Myocyte (in vitro differentiated cells): Measurements from ENCODE around the gene ZNF366. TPM values are rescaled to one million over a fixed set of nuclear protein-coding genes. Genes with fewer than 3 reads are reported as not detected.

Experiments used
- DNase-seq: peaks from one replicate; pipeline ENCODE4 v3.0.0-alpha.2; 2012; ENCODE audit warnings: low read depth
- polyA plus RNA-seq: library from polyadenylated mRNA; unstranded; fragments of >200 nt; gene quantifications from one replicate; pipeline ENCODE4 v1.2.1, GENCODE V29; 2012; ENCODE audit warnings: missing spikeins
- total RNA-seq: library from RNA; depleted of rRNA; stranded (reverse); fragments of >200 nt; gene quantifications from 2 replicates; pipeline ENCODE4 v1.2.3, GENCODE V29; 2014

The ZNF366 gene, protein sequence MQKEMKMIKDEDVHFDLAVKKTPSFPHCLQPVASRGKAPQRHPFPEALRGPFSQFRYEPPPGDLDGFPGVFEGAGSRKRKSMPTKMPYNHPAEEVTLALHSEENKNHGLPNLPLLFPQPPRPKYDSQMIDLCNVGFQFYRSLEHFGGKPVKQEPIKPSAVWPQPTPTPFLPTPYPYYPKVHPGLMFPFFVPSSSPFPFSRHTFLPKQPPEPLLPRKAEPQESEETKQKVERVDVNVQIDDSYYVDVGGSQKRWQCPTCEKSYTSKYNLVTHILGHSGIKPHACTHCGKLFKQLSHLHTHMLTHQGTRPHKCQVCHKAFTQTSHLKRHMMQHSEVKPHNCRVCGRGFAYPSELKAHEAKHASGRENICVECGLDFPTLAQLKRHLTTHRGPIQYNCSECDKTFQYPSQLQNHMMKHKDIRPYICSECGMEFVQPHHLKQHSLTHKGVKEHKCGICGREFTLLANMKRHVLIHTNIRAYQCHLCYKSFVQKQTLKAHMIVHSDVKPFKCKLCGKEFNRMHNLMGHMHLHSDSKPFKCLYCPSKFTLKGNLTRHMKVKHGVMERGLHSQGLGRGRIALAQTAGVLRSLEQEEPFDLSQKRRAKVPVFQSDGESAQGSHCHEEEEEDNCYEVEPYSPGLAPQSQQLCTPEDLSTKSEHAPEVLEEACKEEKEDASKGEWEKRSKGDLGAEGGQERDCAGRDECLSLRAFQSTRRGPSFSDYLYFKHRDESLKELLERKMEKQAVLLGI
- total RNA-seq = 0.31 and 1.4 TPM in 2 replicates
- polyA plus RNA-seq = 0.43 TPM

GRCh38 chr5:72507231-72507906 lies at the start of gene ZNF366:
ZNF366 (minus strand) TSS chr5:72507410; CDS start chr5:72461496, 45,914 bp downstream.
- no peak for DNase-seq

GRCh38 chr5:72556351-72557166 lies 49.3 kb upstream of the ZNF366 start:
- DNase-seq = peak; percentile 88

DNA sequence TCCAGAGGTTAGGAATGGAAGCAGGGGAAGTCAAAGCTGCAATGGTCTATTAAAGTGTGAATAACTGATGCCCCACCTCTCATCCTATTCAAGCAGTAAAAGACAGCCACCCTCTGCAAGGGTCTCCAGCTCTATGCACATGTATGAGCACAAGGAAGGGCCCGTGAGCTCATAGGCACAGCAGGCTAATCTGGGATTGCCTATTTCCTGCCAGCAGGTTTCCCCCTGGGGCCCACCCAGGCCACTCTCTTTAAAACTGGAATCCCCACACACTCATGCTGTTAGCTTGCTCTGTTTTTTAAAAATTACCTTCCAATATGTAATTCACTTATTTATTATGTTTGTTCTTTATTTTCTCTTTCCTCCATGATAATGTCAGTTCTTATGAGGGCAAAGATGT lies 48.7 kb upstream of the ZNF366 start:
- peak; percentile 13 for DNase-seq

DNA sequence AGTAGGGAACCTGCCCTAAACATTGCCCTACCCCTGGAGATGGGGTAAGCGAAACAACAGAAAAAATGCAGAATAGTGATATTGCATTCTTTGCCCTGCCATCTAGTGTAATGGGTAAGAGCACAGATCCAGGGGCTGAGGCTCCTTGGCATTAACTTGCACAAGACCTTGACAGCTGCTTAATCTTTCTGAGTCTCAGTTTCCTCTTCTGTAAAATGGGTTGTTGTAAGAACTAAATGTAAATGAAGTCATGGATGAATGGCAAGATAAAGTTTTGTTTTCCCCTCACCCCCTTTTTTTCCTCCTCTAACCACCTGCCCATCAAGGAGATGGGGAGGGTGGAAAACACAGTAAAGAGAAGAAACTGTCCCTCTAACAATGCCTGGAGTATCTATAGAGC lies 47.7 kb upstream of the ZNF366 start:
- DNase-seq = no peak

- peak; percentile 62 for DNase-seq
Measured at GRCh38 chr5:72552041-72552557, 44.9 kb upstream of the ZNF366 start.

GRCh38 chr5:72550595-72550994 lies 43.4 kb upstream of the ZNF366 start:
- no peak for DNase-seq

DNA sequence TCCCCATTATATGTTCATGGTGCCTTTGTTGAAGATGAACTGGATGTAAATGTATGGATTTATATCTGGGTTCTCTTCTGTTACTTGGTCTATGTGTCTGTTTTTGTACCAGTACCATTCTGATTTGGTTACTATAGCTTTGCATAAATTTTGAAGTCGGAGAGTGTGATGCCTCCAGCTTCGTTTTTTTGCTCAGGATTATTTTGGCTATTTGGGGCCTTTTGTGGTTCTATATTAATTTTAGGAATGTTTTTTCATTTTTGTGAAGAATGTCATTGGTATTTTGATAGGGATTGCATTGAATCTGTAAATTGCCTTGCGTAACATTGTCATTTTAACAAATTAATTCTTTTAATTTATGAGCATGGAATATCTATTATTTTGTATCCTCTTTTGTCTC lies 36.6 kb upstream of the ZNF366 start:
- DNase-seq = no peak

- peak; percentile 86 for DNase-seq
Measured at GRCh38 chr5:72543365-72543764, 36.2 kb upstream of the ZNF366 start.

DNA sequence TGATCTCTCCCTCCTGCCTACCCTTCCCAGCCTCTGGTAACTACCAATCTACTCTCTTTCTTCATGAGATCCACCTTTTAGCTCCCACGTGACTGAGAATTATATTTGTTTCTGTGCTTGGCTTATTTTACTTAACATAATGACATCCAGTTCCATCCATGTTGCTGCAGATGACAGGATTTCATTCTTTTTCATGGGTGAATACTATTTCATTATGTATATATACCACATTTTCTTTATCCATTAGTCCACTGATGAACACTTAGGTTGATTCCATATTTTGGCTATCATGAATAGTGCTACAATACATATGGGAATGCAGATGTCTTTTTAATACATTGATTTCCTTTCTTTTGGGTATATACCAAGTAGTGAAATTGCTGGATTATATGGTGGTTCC lies 35.5 kb upstream of the ZNF366 start:
- no peak for DNase-seq

DNA sequence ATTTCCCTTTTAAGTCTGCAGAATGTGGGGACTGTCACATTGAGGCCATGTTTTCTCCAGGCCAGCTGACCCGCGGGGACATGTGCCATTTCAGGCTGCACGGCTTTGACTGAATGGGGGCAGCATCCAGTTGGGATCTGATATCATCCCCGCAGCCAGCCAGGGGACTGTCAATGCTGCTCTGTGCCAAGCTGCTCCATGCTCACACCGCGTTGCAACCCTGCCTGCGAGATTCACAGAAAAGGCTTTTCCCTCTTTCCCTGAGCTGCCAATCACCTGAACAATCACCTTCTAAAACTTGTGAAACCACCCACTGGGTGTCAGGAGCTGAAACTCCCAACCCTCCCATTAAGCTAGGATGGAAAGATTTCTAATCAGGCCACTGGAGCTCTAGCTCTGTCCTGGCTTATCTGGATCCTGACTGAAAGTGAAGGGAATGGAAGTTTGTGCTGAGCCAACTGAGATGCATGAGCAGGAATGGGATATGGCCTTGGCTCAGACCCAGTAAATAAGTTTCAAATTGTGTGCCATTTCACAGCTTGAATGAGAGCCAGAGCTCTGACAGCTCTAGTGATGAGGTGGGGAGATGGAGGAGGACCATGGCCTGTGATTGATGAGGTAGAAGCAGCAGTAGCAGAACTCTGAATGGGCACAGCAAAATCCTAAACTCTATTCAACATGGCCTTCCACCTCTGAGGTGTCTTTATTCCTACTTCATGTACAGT lies 34.5 kb upstream of the ZNF366 start:
- DNase-seq = no peak

- DNase-seq = no peak
Measured at GRCh38 chr5:72540759-72541438, 33.7 kb upstream of the ZNF366 start.

DNA sequence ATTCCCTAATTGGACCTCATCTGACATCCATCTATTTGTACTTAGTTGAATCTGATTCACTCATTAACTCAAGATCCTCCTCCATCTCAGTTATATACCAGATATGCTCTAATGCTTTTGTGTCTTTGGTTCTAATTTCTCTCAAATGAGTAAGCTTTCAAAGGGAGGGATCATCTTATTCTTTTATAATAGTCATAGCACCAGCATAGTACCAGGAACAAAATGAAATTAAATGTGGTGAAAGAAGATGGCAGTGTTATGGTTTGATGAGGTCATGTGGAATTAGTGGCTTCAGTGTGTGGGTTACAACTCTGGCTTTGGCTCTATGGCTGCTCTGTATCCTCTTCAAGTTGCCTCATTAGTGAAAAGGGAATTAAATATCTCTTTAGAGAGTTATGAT lies 32.5 kb upstream of the ZNF366 start:
- peak; percentile 44 for DNase-seq

GRCh38 chr5:72539038-72539437 lies 31.8 kb upstream of the ZNF366 start:
- no peak for DNase-seq

DNA sequence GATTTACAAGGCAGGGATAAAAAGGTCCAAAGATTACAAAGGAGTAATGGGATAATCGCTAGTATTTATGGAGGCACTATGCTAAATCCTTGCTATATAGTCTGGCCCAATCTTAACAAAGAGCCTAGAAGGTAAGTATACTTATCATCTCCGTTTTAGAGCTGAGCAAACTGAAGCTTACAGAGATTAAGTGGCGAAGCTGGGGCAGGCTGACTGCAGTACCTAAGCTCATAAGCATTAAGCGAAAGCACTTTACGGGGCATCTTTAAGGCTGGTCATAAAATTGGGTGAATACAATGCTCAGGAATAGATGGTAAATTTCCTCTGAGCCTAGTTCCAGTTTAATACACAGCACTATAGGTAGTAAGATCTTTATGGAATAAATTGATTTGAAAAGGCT lies 30.0 kb upstream of the ZNF366 start:
- DNase-seq = no peak

- DNase-seq = no peak
Measured at GRCh38 chr5:72531496-72532190, 24.4 kb upstream of the ZNF366 start.

GRCh38 chr5:72530196-72530595 lies 23.0 kb upstream of the ZNF366 start:
- no peak for DNase-seq

DNA sequence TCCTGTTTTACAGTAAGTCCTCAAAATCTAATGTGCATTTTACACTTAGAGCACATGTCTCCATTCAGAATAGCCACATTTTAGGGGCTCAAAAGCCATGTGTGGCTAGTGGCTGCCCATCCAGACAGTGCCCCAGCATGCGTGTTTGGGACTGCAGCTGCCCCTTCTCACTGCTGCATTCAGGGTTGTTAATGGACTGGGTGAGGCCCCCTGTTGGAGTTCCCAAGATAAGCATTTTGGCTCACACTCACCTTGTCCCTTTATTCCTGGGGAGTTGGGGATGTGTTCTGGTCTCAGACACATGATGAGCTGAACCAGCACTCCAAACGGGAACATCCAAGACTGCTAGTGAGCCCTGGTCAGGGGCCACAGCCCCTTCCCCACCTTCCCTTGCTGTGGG lies 22.2 kb upstream of the ZNF366 start:
- DNase-seq = no peak

- DNase-seq = no peak
Measured at GRCh38 chr5:72525816-72526215, 18.6 kb upstream of the ZNF366 start.
